ENCODE data around the gene PDZD2. TPM values are rescaled to one million over a fixed set of nuclear protein-coding genes. Genes with fewer than 3 reads are reported as not detected.

PDZD2 gene
- total RNA-seq, 1 donor from 2014 or later, result 81.5 TPM

- no peak for DNase-seq
- intact Hi-C loops (cut with DNase I), result no loop called here
- ATAC-seq (ENCODE audit: poor library complexity), result no peak
Observed at GRCh38 chr5:31776976-31777651, 138.2 kb downstream of the PDZD2 start.

GRCh38 chr5:31781772-31782171 lies 142.8 kb downstream of the PDZD2 start:
- DNase-seq (no peak), ATAC-seq (ENCODE audit: poor library complexity) (no peak)
- intact Hi-C loops (cut with DNase I), result no loop called here

- intact Hi-C loops (cut with DNase I), result no loop called here
- DNase-seq (no peak), ATAC-seq (ENCODE audit: poor library complexity) (no peak)
Observed at GRCh38 chr5:31783086-31783645, 144.2 kb downstream of the PDZD2 start.

- ATAC-seq (ENCODE audit: poor library complexity) (no peak), DNase-seq (no peak)
- intact Hi-C loops (cut with DNase I), result no loop called here
Observed at GRCh38 chr5:31783731-31784130, 144.8 kb downstream of the PDZD2 start.

GRCh38 chr5:31786090-31786631 lies 147.2 kb downstream of the PDZD2 start:
- peak; percentile 76 for ATAC-seq (ENCODE audit: poor library complexity)
- DNase-seq, result no peak
- intact Hi-C loops (cut with DNase I), result no loop called here

GRCh38 chr5:31794009-31794408 lies 155.1 kb downstream of the PDZD2 start:
- intact Hi-C loops (cut with DNase I), result no loop called here
- ATAC-seq (ENCODE audit: poor library complexity) (no peak), DNase-seq (no peak)

GRCh38 chr5:31798168-31798567 lies 159.2 kb downstream of the PDZD2 start:
- DNase-seq (no peak), ATAC-seq (ENCODE audit: poor library complexity) (no peak)
- intact Hi-C loops (cut with DNase I), result no loop called here

GRCh38 chr5:31800351-31800750 lies 161.4 kb downstream of the PDZD2 start:
- intact Hi-C loops (cut with DNase I), result no loop called here
- no peak for ATAC-seq (ENCODE audit: poor library complexity)
- no peak for DNase-seq

- ATAC-seq (ENCODE audit: poor library complexity) (no peak), DNase-seq (no peak)
- intact Hi-C loops (cut with DNase I), result loop anchor here (5.0 kb wide), 2 partner anchors 119 to 164 kb away; no protein-coding TSS in a partner anchor
Observed at GRCh38 chr5:31805785-31806400, 167.0 kb downstream of the PDZD2 start.

GRCh38 chr5:31806561-31806960 lies 167.6 kb downstream of the PDZD2 start:
- ATAC-seq (ENCODE audit: poor library complexity) (no peak), DNase-seq (no peak)
- intact Hi-C loops (cut with DNase I), result loop anchor here (5.0 kb wide), 2 partner anchors 119 to 164 kb away; no protein-coding TSS in a partner anchor

- DNase-seq (no peak), ATAC-seq (ENCODE audit: poor library complexity) (no peak)
- intact Hi-C loops (cut with DNase I), result loop anchor here (2.0 to 5.0 kb wide), 3 partner anchors 121 to 227 kb away; no protein-coding TSS in a partner anchor
Observed at GRCh38 chr5:31807789-31808540, 169.0 kb downstream of the PDZD2 start.

- ATAC-seq (ENCODE audit: poor library complexity), result peak; percentile 94
- peak; percentile 80 for DNase-seq
- intact Hi-C loops (cut with DNase I), result loop anchor here (2.0 to 5.0 kb wide), 3 partner anchors 122 to 228 kb away; no protein-coding TSS in a partner anchor
Observed at GRCh38 chr5:31809050-31809870, 170.3 kb downstream of the PDZD2 start.

GRCh38 chr5:31811210-31811609 lies 172.3 kb downstream of the PDZD2 start:
- ATAC-seq (ENCODE audit: poor library complexity) (no peak), DNase-seq (no peak)
- intact Hi-C loops (cut with DNase I), result no loop called here

- no peak for DNase-seq
- intact Hi-C loops (cut with DNase I), result no loop called here
- ATAC-seq (ENCODE audit: poor library complexity), result no peak
Observed at GRCh38 chr5:31815376-31815775, 176.4 kb downstream of the PDZD2 start.

GRCh38 chr5:31819926-31820516 lies 181.1 kb downstream of the PDZD2 start:
- DNase-seq (no peak), ATAC-seq (ENCODE audit: poor library complexity) (no peak)
- intact Hi-C loops (cut with DNase I), result no loop called here

GRCh38 chr5:31823472-31823871 lies 184.5 kb downstream of the PDZD2 start:
- no peak for DNase-seq
- ATAC-seq (ENCODE audit: poor library complexity), result no peak
- intact Hi-C loops (cut with DNase I), result no loop called here

- ATAC-seq (ENCODE audit: poor library complexity) (peak; percentile 53), DNase-seq (no peak)
- intact Hi-C loops (cut with DNase I), result loop anchor here (5.0 kb wide), 2 partner anchors 252 to 267 kb away; no protein-coding TSS in a partner anchor
Observed at GRCh38 chr5:31824869-31825517, 186.1 kb downstream of the PDZD2 start.

Measured in Right ventricle myocardium superior (tissue), 1 donor.